Smooth muscle cell (in vitro differentiated cells): ENCODE measurements around the gene COL28A1. TPM values are rescaled to one million over a fixed set of nuclear protein-coding genes. Genes with fewer than 3 reads are reported as not detected.

Experiments used
- DNase-seq: peaks from one replicate; lab custom pipeline; 2025; ENCODE audit not compliant: unreplicated experiment; lab: John Stamatoyannopoulos, UW
- H2AFZ ChIP-seq: fragments of 200-600 bp; sonication (generic); 2 replicates; pipeline ENCODE4 v1.6.0; 2016; ENCODE audit warnings: antibody characterized with exemption, low read depth, mild to moderate bottlenecking
- H3F3A ChIP-seq: fragments of 200-600 bp; sonication (generic); 2 replicates; pipeline ENCODE4 v1.6.0; 2017; ENCODE audit warnings: antibody characterized with exemption, low read depth
- H3K27ac ChIP-seq: fragments of 200-600 bp; sonication (generic); 2 replicates; pipeline ENCODE4 v1.5.1; 2016; ENCODE audit warnings: low read depth, mild to moderate bottlenecking
- H3K27me3 ChIP-seq: fragments of 200-600 bp; sonication (generic); 2 replicates; pipeline ENCODE4 v1.6.1; 2016; ENCODE audit warnings: low read depth, mild to moderate bottlenecking
- H3K36me3 ChIP-seq: fragments of 200-600 bp; sonication (generic); 2 replicates; pipeline ENCODE4 v1.5.1; 2016; ENCODE audit warnings: low read depth
- H3K4me1 ChIP-seq: fragments of 200-600 bp; sonication (generic); 2 replicates; pipeline ENCODE4 v1.5.1; 2016; ENCODE audit warnings: low read depth
- H3K4me2 ChIP-seq: fragments of 200-600 bp; sonication (generic); 2 replicates; pipeline ENCODE4 v1.6.0; 2016; ENCODE audit warnings: mild to moderate bottlenecking
- H3K4me3 ChIP-seq: fragments of 200-600 bp; sonication (generic); 2 replicates; pipeline ENCODE4 v1.5.1; 2016; ENCODE audit warnings: mild to moderate bottlenecking
- H3K79me2 ChIP-seq: fragments of 200-600 bp; sonication (generic); 2 replicates; pipeline ENCODE4 v1.6.0; 2016; ENCODE audit warnings: low read depth, mild to moderate bottlenecking
- H3K9ac ChIP-seq: fragments of 200-600 bp; sonication (generic); 2 replicates; pipeline ENCODE4 v1.6.0; 2016; ENCODE audit warnings: low read depth
- H3K9me3 ChIP-seq: fragments of 200-600 bp; sonication (generic); replicated peaks from 2 replicates; pipeline ENCODE4 v1.5.1; 2016; ENCODE audit warnings: low read depth
- H4K20me1 ChIP-seq: fragments of 200-600 bp; sonication (generic); 2 replicates; pipeline ENCODE4 v1.6.0; 2016; ENCODE audit warnings: low read depth
- CTCF ChIP-seq: fragments of 200-600 bp; sonication (generic); IDR thresholded peaks from 2 replicates; pipeline ENCODE4 v1.5.1; 2017; ENCODE audit warnings: borderline replicate concordance, mild to moderate bottlenecking, antibody characterized with exemption; ENCODE audit not compliant: insufficient read depth, poor library complexity, severe bottlenecking
- WGBS: methylation state at CpG from one replicate; pipeline ENCODE4 v1.1.7; 2016; ENCODE audit warnings: low lambda C conversion rate; 5-methylcytosine and 5-hydroxymethylcytosine counted together
- polyA plus RNA-seq: library from polyadenylated mRNA; unstranded; fragments of >200 nt; fragmentation: Nextera tagmentation; extraction: Ambion mirVana; gene quantifications from 2 replicates; pipeline ENCODE4 v1.2.1, GENCODE V29; 2016
- total RNA-seq: library from RNA; depleted of rRNA; stranded (reverse); fragments of >200 nt; gene quantifications from 2 replicates; pipeline ENCODE4 v1.2.3, GENCODE V29; 2014

The COL28A1 gene
- total and polyA plus RNA-seq, 2 experiments from 2014 or later = 0.13 TPM; not detected in 1

- DNase-seq = no peak
- WGBS = 95% methylated on average over 2 of the region's 2 CpGs
- Histone ChIP-seq H3K27me3 (no peaks in the 10 kb centered on the region), H3K4me3 (no peak overlapping the region), H3K9me3 (no peaks in the 10 kb centered on the region), H3K36me3 (no peaks in the 10 kb centered on the region), H3K9ac (no peak overlapping the region), H3K4me1 (no peaks in the 10 kb centered on the region), H2AFZ (no peak overlapping the region), H3K4me2 (no peak overlapping the region), H3K79me2 (no peaks in the 10 kb centered on the region), H4K20me1 (no peaks in the 10 kb centered on the region), H3K27ac (no peak overlapping the region), H3F3A (no peaks in the 10 kb centered on the region)
- no peak for TF ChIP-seq CTCF
Measured at GRCh38 chr7:7496311-7496710, 39.4 kb downstream of the COL28A1 start.

- H3K27ac ChIP-seq = no peak overlapping the region
- no peak for DNase-seq
- H4K20me1 ChIP-seq = no peaks in the 10 kb centered on the region
- no peaks in the 10 kb centered on the region for H3F3A ChIP-seq
- H3K9me3 ChIP-seq = no peaks in the 10 kb centered on the region
- no peak overlapping the region for H3K9ac ChIP-seq
- no peaks in the 10 kb centered on the region for H3K4me1 ChIP-seq
- no peaks in the 10 kb centered on the region for H3K27me3 ChIP-seq
- H3K79me2 ChIP-seq = no peaks in the 10 kb centered on the region
- no peaks in the 10 kb centered on the region for H3K36me3 ChIP-seq
- WGBS = 29% methylated on average over 1 of the region's 1 CpG
- H2AFZ ChIP-seq = no peak overlapping the region
- TF ChIP-seq CTCF = no peak
- no peak overlapping the region for H3K4me2 ChIP-seq
- H3K4me3 ChIP-seq = no peak overlapping the region
Measured at GRCh38 chr7:7495171-7495570, 40.5 kb downstream of the COL28A1 start.

- H2AFZ ChIP-seq = no peak overlapping the region
- H3K27me3 ChIP-seq = no peaks in the 10 kb centered on the region
- TF ChIP-seq CTCF = no peak
- no peak overlapping the region for H3K4me2 ChIP-seq
- no peaks in the 10 kb centered on the region for H3F3A ChIP-seq
- no peaks in the 10 kb centered on the region for H3K9me3 ChIP-seq
- DNase-seq = no peak
- no peaks in the 10 kb centered on the region for H3K79me2 ChIP-seq
- no peaks in the 10 kb centered on the region for H4K20me1 ChIP-seq
- no peak overlapping the region for H3K27ac ChIP-seq
- WGBS = 94% methylated on average over 3 of the region's 3 CpGs
- no peaks in the 10 kb centered on the region for H3K4me1 ChIP-seq
- no peak overlapping the region for H3K9ac ChIP-seq
- H3K36me3 ChIP-seq = no peaks in the 10 kb centered on the region
- H3K4me3 ChIP-seq = no peak overlapping the region
Measured at GRCh38 chr7:7491044-7491443, 44.6 kb downstream of the COL28A1 start.

GRCh38 chr7:7490003-7490402, 45.7 kb downstream of the COL28A1 start:
- Histone ChIP-seq H3K9ac (no peak overlapping the region), H3F3A (no peaks in the 10 kb centered on the region), H3K9me3 (no peaks in the 10 kb centered on the region), H3K79me2 (no peaks in the 10 kb centered on the region), H3K36me3 (no peaks in the 10 kb centered on the region), H3K27ac (no peak overlapping the region), H3K4me1 (no peaks in the 10 kb centered on the region), H3K4me3 (no peak overlapping the region), H3K4me2 (no peak overlapping the region), H2AFZ (no peak overlapping the region), H4K20me1 (no peaks in the 10 kb centered on the region), H3K27me3 (no peaks in the 10 kb centered on the region)
- TF ChIP-seq CTCF = no peak
- no peak for DNase-seq
- 95% methylated on average over 2 of the region's 2 CpGs for WGBS
